A549 (cell line): Measurements from ENCODE around the gene CCL17. TPM values are rescaled to one million over a fixed set of nuclear protein-coding genes. Genes with fewer than 3 reads are reported as not detected.

Experiments
- BCL3 ChIP-seq: fragments of >200 bp; sonication (Bioruptor Twin); formaldehyde crosslinking; IDR thresholded peaks from 3 replicates; pipeline ENCODE4 v1.6.1; 2016
- BHLHE40 ChIP-seq: IDR thresholded peaks from 2 replicates; pipeline ENCODE4 v1.6.1; 2012; ENCODE audit warnings: low read depth, low read length, inconsistent platforms
- CEBPB ChIP-seq, 2 experiments: fragments of >200 bp in 1 of 2; sonication (Bioruptor Twin) in 1 of 2; formaldehyde crosslinking in 1 of 2; IDR thresholded peaks; 2 replicates each; pipeline ENCODE4 v1.6.1; 2012 to 2016
- CHD2 ChIP-seq: fragments of 150-350 bp; IDR thresholded peaks from 2 replicates; pipeline ENCODE4 v1.6.1; 2014; ENCODE audit warnings: low read length; ENCODE audit not compliant: partially characterized antibody
- CHD4 ChIP-seq: fragments of 200-600 bp; sonication (generic); IDR thresholded peaks from 2 replicates; pipeline ENCODE4 v1.6.1; 2016; ENCODE audit warnings: antibody characterized with exemption, mild to moderate bottlenecking, borderline replicate concordance
- CTCF ChIP-seq: fragments of >200 bp; sonication (Bioruptor Twin); formaldehyde crosslinking; IDR thresholded peaks from 3 replicates; pipeline ENCODE4 v1.5.1; 2016
- E2F6 ChIP-seq: IDR thresholded peaks from 2 replicates; pipeline ENCODE4 v1.6.1; 2012; ENCODE audit warnings: low read depth, borderline replicate concordance
- EP300 ChIP-seq, 2 experiments: fragments of >200 bp; sonication (Bioruptor Twin); formaldehyde crosslinking; IDR thresholded peaks; 2 replicates in 1 of 2; 3 replicates in 1 of 2; pipeline ENCODE4 v1.6.1; 2016 to 2017
- ESRRA ChIP-seq: fragments of 150-350 bp; IDR thresholded peaks from 2 replicates; pipeline ENCODE4 v1.6.1; 2014; ENCODE audit warnings: mild to moderate bottlenecking, low read length, borderline replicate concordance
- HDAC2 ChIP-seq: fragments of 200-600 bp; sonication (generic); IDR thresholded peaks from 2 replicates; pipeline ENCODE4 v1.6.1; 2016
- HEYL ChIP-seq: fragments of 250-450 bp; sonication (Bioruptor Pico); IDR thresholded peaks from 2 replicates; pipeline ENCODE4 v1.8.0; 2021; ENCODE audit warnings: mild to moderate bottlenecking, moderate library complexity
- HMGXB4 ChIP-seq: fragments of 250-450 bp; sonication (Bioruptor Pico); IDR thresholded peaks from 2 replicates; pipeline ENCODE4 v1.5.0; 2021; ENCODE audit warnings: mild to moderate bottlenecking, moderate library complexity, borderline replicate concordance
- HOXB13 ChIP-seq: fragments of 250-450 bp; sonication (Bioruptor Pico); IDR thresholded peaks from 2 replicates; pipeline ENCODE4 v1.5.0; 2020; ENCODE audit warnings: low read depth, mild to moderate bottlenecking, moderate library complexity
- HOXB5 ChIP-seq: fragments of 250-450 bp; sonication (Bioruptor Pico); IDR thresholded peaks from 2 replicates; pipeline ENCODE4 v1.5.0; 2020; ENCODE audit warnings: mild to moderate bottlenecking, moderate library complexity
- MAX ChIP-seq: IDR thresholded peaks from 2 replicates; pipeline ENCODE4 v1.6.1; 2012
- NPAS2 ChIP-seq: fragments of 250-450 bp; sonication (Bioruptor Pico); IDR thresholded peaks from 2 replicates; pipeline ENCODE4 v1.8.0; 2022; ENCODE audit warnings: mild to moderate bottlenecking, moderate library complexity, borderline replicate concordance
- NR3C1 ChIP-seq: fragments of >200 bp; sonication (Bioruptor Twin); formaldehyde crosslinking; IDR thresholded peaks from 3 replicates; pipeline ENCODE4 v1.6.1; 2017
- POLR2AphosphoS2 ChIP-seq: conservative IDR thresholded peaks from 2 replicates; pipeline ENCODE4 v1.6.1; 2012; ENCODE audit warnings: low read length, improper control_type of control experiment, inconsistent platforms
- RCOR1 ChIP-seq: fragments of 150-350 bp; IDR thresholded peaks from 2 replicates; pipeline ENCODE4 v1.6.1; 2014; ENCODE audit warnings: antibody characterized with exemption, low read length, low read depth
- RFX5 ChIP-seq: fragments of 450-650 bp; IDR thresholded peaks from 2 replicates; pipeline ENCODE4 v1.7.1; 2014; ENCODE audit warnings: antibody characterized with exemption, mild to moderate bottlenecking, moderate library complexity
- SMC3 ChIP-seq: fragments of >200 bp; sonication (Bioruptor Twin); formaldehyde crosslinking; IDR thresholded peaks from 3 replicates; pipeline ENCODE4 v1.6.1; 2018; ENCODE audit warnings: inconsistent platforms
- SREBF2 ChIP-seq: fragments of 450-650 bp; IDR thresholded peaks from 2 replicates; pipeline ENCODE4 v1.6.1; 2014; ENCODE audit warnings: mild to moderate bottlenecking, moderate library complexity
- TP53 ChIP-seq: fragments of 250-450 bp; sonication (Bioruptor Pico); IDR thresholded peaks from 2 replicates; pipeline ENCODE4 v1.5.0; 2021; ENCODE audit warnings: mild to moderate bottlenecking, moderate library complexity
- USF2 ChIP-seq: fragments of 450-650 bp; IDR thresholded peaks from 2 replicates; pipeline ENCODE4 v1.6.1; 2014; ENCODE audit warnings: antibody characterized with exemption
- ZC3H11A ChIP-seq: fragments of 450-650 bp; IDR thresholded peaks from 2 replicates; pipeline ENCODE4 v1.6.1; 2014; ENCODE audit warnings: antibody characterized with exemption, mild to moderate bottlenecking
- ZFP36 ChIP-seq: fragments of 450-650 bp; IDR thresholded peaks from 2 replicates; pipeline ENCODE4 v1.6.1; 2014; ENCODE audit warnings: borderline replicate concordance; ENCODE audit not compliant: partially characterized antibody
- polyA plus RNA-seq, 4 experiments: library from polyadenylated mRNA; depleted of rRNA in 3 of 4; stranded (reverse); fragments of >200 nt; fragmentation: RNase III in 1 of 4; extraction: RNeasy Plus Mini Kit Qiagen cat#74134 plus additional on column Dnase treatment in 1 of 4; gene quantifications; 2 replicates in 3 of 4; 3 replicates in 1 of 4; pipeline ENCODE4 v1.2.3, GENCODE V29; 2011 to 2017
- TF ChIP-seq, protein P1 (sequence below): fragments of 150-350 bp; IDR thresholded peaks from 2 replicates; pipeline ENCODE4 v1.6.1; 2014; ENCODE audit warnings: low read depth, mild to moderate bottlenecking, low read length
- TF ChIP-seq, protein P2 (sequence below): fragments of 250-450 bp; sonication (Bioruptor Pico); IDR thresholded peaks from 2 replicates; pipeline ENCODE4 v1.5.0; 2020; ENCODE audit warnings: low read depth, mild to moderate bottlenecking, moderate library complexity

The CCL17 gene
- polyA plus RNA-seq, 2 of the 4 experiments (the other 2 are of a cell fraction) = not detected

- TF ChIP-seq CTCF (no peak), HEYL (CRISPR knock-in tag) (no peak), SMC3 (no peak), USF2 (no peak), MAX (peak; percentile 87), SREBF2 (no peak), CHD4 (no peak), ESRRA (0 out of 2 replicates have a peak, but pooled peaks have one; percentile 37), NR3C1 (no peak), CHD2 (peak; percentile 99), EP300 (IDR thresholded peaks at IDR 0.05) (no peak), E2F6 (peak; percentile 53; the same call in 1 of the 2 replicates), RFX5 (no peak), HOXB13 (CRISPR knock-in tag) (no peak), HMGXB4 (CRISPR knock-in tag) (no peak), ZFP36 (no peak), HDAC2 (no peak), BHLHE40 (no peak), ZC3H11A (no peak), POLR2AphosphoS2 (no peak), CEBPB (IDR thresholded peaks at IDR 0.05) (no peak), NPAS2 (no peak), BCL3 (peak; percentile 88; the same call in 2 of the 3 replicates), TP53 (CRISPR knock-in tag) (0 out of 2 replicates have a peak, but pooled peaks have one; percentile 12), HOXB5 (no peak), RCOR1 (no peak)
- TF ChIP-seq, protein P1, sequence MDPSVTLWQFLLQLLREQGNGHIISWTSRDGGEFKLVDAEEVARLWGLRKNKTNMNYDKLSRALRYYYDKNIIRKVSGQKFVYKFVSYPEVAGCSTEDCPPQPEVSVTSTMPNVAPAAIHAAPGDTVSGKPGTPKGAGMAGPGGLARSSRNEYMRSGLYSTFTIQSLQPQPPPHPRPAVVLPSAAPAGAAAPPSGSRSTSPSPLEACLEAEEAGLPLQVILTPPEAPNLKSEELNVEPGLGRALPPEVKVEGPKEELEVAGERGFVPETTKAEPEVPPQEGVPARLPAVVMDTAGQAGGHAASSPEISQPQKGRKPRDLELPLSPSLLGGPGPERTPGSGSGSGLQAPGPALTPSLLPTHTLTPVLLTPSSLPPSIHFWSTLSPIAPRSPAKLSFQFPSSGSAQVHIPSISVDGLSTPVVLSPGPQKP = no peak
- TF ChIP-seq, protein P2, sequence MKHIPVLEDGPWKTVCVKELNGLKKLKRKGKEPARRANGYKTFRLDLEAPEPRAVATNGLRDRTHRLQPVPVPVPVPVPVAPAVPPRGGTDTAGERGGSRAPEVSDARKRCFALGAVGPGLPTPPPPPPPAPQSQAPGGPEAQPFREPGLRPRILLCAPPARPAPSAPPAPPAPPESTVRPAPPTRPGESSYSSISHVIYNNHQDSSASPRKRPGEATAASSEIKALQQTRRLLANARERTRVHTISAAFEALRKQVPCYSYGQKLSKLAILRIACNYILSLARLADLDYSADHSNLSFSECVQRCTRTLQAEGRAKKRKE (CRISPR knock-in tag) = no peak
- TF ChIP-seq, all 56 proteins: peak for 14
These were observed 42.8 kb downstream of the CCL17 start, which contains the start of the genes CIAPIN1 and COQ9 (continued) for GRCh38 chr16:57447186-57447962.
